ENCODE results near the gene BAZ2B. TPM values are rescaled to one million over a fixed set of nuclear protein-coding genes. Genes with fewer than 3 reads are reported as not detected.
"Not testable (repeated sequence)": the region's sequence is repeated elsewhere in the genome, so short reads cannot be mapped to it uniquely, and the experiment has no call there.

BAZ2B gene
- total and polyA plus RNA-seq, 4 donors = 21.4 to 139 (median 61.0) TPM

DNA sequence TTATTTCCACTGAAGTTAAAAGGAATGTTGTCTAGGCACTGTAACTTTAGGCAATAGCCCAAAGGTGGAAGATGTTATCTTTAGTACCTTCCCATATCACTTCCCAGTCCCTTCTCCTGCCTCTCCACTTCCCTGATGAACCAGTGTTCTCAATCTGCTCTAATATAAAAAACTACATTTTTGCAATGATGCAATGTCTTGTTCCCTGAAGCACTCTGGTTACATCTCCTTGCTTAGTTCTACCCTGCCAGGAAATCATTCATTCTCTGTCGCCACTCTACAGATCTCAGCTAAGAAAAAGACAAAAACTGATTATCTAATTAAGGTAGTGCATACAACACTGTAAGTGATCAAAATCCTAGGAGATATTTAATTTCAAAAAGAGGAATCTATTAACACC, 71.3 kb downstream of the BAZ2B start:
- ATAC-seq (ENCODE audit: low FRiP score) (no peak), DNase-seq (no peak)
- H3K9me3 ChIP-seq (ENCODE audit: control insufficient read depth, low read length) = peaks cover 1% of the 10 kb centered on the region
- no peaks in the 10 kb centered on the region for H3K4me1 ChIP-seq (ENCODE audit: control insufficient read depth in 1 of 2, insufficient read depth in 2 of 2, low read length in 2 of 2)
- H3K36me3 ChIP-seq (ENCODE audit: control insufficient read depth in 1 of 2, insufficient read depth in 2 of 2, low read length in 1 of 2) = peaks cover 1 to 3% of the 10 kb centered on the region in 2 donors
- no peak overlapping the region for H3K27ac ChIP-seq (ENCODE audit: low read depth in 1 of 2, low read length in 2 of 2)
- no peaks in the 10 kb centered on the region for H3K27me3 ChIP-seq (ENCODE audit: control insufficient read depth in 1 of 2, insufficient read depth in 2 of 2, low read length in 1 of 2)
- WGBS, 2 donors = 89 to 95% methylated on average over 1 of the region's 1 CpG
- no peak overlapping the region for H3K4me3 ChIP-seq (ENCODE audit: low read length in 2 of 2)
- intact Hi-C loops (cut with DNase I) = no loop called here

DNA sequence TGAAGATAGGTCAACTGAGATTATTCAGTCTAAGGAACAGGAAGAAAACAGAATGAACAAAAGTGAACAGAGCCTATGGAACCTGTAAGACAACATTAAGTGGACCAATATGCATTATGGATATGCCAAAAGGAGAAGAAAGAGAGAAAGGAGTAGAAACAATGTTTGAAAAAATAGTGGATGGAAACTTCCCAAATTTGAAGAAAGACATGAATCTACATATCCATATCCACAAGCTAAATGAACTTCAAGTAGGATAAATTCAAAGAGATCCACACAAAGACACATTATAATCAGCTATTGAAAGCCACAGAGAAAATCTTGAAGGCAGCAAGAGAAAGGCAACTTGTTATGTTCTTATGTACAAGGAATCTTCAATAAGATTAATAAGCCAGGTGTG, 74.2 kb downstream of the BAZ2B start:
- H3K27me3 ChIP-seq (ENCODE audit: control insufficient read depth in 1 of 2, insufficient read depth in 2 of 2, low read length in 1 of 2) = no peaks in the 10 kb centered on the region
- H3K4me1 ChIP-seq (ENCODE audit: control insufficient read depth in 1 of 2, insufficient read depth in 2 of 2, low read length in 2 of 2) = no peaks in the 10 kb centered on the region
- no peak overlapping the region for H3K4me3 ChIP-seq (ENCODE audit: low read length in 2 of 2)
- peaks cover 1 to 3% of the 10 kb centered on the region in 2 donors for H3K36me3 ChIP-seq (ENCODE audit: control insufficient read depth in 1 of 2, insufficient read depth in 2 of 2, low read length in 1 of 2)
- DNase-seq (no peak), ATAC-seq (ENCODE audit: low FRiP score) (no peak)
- intact Hi-C loops (cut with DNase I) = no loop called here
- no peak overlapping the region for H3K27ac ChIP-seq (ENCODE audit: low read depth in 1 of 2, low read length in 2 of 2)
- peaks cover 1% of the 10 kb centered on the region for H3K9me3 ChIP-seq (ENCODE audit: control insufficient read depth, low read length)

DNA sequence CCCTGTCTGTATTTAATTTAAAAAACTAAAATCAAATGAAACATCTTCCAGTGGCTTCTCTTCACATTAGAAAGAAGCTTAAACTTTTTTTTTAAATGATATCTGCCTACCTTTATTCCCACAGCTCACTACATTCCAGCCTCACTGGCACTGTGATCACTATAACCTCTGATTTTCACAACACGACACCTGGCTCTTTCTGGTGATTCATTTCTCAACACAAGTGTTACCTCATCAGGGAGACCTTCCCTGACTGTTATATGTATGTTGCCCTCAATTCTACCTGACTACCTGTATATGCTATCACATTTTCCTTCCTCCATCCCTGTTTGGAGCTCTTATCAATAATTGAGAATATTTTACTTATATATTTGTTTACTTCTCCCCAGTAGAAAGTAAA, 76.6 kb downstream of the BAZ2B start:
- H3K4me3 ChIP-seq (ENCODE audit: low read length in 2 of 2) = no peak overlapping the region
- intact Hi-C loops (cut with DNase I) = no loop called here
- peaks cover 1% of the 10 kb centered on the region for H3K9me3 ChIP-seq (ENCODE audit: control insufficient read depth, low read length)
- ATAC-seq (ENCODE audit: low FRiP score) (no peak), DNase-seq (no peak)
- WGBS, 2 donors = 94 to 99% methylated on average over 1 of the region's 1 CpG
- H3K36me3 ChIP-seq (ENCODE audit: control insufficient read depth in 1 of 2, insufficient read depth in 2 of 2, low read length in 1 of 2) = peaks cover 1 to 3% of the 10 kb centered on the region in 2 donors
- H3K4me1 ChIP-seq (ENCODE audit: control insufficient read depth in 1 of 2, insufficient read depth in 2 of 2, low read length in 2 of 2) = no peaks in the 10 kb centered on the region
- H3K27ac ChIP-seq (ENCODE audit: low read depth in 1 of 2, low read length in 2 of 2) = no peak overlapping the region
- no peaks in the 10 kb centered on the region for H3K27me3 ChIP-seq (ENCODE audit: control insufficient read depth in 1 of 2, insufficient read depth in 2 of 2, low read length in 1 of 2)

DNA sequence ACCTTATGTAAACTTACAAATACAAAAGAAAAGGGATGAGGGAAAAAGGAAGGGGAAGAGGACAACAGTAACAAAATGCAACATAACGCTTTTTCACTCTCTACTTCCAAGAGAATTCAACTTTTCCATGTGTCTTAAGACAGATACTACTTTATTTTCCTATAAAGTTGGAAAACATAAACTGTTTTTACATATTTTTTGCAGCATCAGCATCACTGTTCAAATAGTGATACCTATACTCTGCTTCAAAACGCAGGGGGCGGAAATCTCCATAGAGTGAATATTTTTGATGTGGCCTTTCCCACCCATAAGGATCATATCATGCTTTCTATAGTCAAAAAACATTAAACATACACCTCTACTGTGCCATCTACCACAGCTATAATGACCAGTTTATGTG, 77.5 kb downstream of the BAZ2B start:
- Histone ChIP-seq H3K4me3 (ENCODE audit: low read length in 2 of 2) (no peak overlapping the region), H3K27me3 (ENCODE audit: control insufficient read depth in 1 of 2, insufficient read depth in 2 of 2, low read length in 1 of 2) (no peaks in the 10 kb centered on the region), H3K4me1 (ENCODE audit: control insufficient read depth in 1 of 2, insufficient read depth in 2 of 2, low read length in 2 of 2) (no peaks in the 10 kb centered on the region), H3K36me3 (ENCODE audit: control insufficient read depth in 1 of 2, insufficient read depth in 2 of 2, low read length in 1 of 2) (peaks cover 1 to 3% of the 10 kb centered on the region in 2 donors), H3K27ac (ENCODE audit: low read depth in 1 of 2, low read length in 2 of 2) (no peak overlapping the region), H3K9me3 (ENCODE audit: control insufficient read depth, low read length) (peaks cover 1% of the 10 kb centered on the region)
- no peak for ATAC-seq (ENCODE audit: low FRiP score)
- intact Hi-C loops (cut with DNase I) = no loop called here
- DNase-seq = no peak
- WGBS, 2 donors = 96 to 98% methylated on average over 3 of the region's 3 CpGs

DNA sequence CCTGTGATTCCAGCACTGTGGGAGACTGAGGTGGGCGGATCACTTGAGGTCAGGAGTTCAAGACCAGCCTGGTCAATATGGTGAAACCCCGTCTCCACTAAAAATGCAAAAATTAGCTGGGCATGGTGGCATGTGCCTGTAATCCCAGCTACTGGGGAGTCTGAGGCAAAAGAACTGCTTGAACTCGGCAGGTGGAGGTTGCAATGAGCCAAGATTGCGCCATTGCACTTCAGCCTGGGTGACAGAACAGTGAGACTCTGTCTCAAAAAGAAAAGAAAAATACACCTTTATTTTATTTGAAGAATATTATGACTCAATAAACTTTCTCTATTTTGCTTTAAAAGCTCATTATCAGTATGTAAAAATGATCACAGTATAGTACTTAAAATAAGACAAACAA, 81.1 kb downstream of the BAZ2B start:
- H3K27me3 ChIP-seq (ENCODE audit: control insufficient read depth in 1 of 2, insufficient read depth in 2 of 2, low read length in 1 of 2); H3K27ac ChIP-seq (ENCODE audit: low read depth in 1 of 2, low read length in 2 of 2); DNase-seq; H3K4me3 ChIP-seq (ENCODE audit: low read length in 2 of 2); H3K4me1 ChIP-seq (ENCODE audit: control insufficient read depth in 1 of 2, insufficient read depth in 2 of 2, low read length in 2 of 2); intact Hi-C loops (cut with DNase I); H3K9me3 ChIP-seq (ENCODE audit: control insufficient read depth, low read length); ATAC-seq (ENCODE audit: low FRiP score); H3K36me3 ChIP-seq (ENCODE audit: control insufficient read depth in 1 of 2, insufficient read depth in 2 of 2, low read length in 1 of 2): not testable (repeated sequence)
- 99% methylated on average over 4 of the region's 4 CpGs for WGBS, 2 donors

DNA sequence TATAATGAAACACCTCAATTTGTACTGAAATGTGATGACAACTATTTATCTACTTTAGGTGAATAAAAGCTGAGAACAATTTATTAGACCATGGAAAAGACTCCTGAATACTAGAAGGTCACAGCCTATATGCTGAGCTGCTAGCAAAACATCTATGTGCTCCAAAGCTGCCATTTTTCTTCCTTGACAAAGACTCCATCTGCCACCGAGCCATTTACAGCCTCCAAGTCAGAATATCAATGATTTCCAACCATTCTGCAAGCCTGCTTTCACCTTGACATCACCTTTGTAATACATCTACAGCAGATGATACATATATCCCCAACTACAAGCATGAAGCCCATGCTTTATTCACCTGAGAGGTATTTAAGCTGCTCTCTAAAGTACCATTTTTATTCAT, 84.9 kb downstream of the BAZ2B start:
- no peak overlapping the region for H3K4me3 ChIP-seq (ENCODE audit: low read length in 2 of 2)
- WGBS, 2 donors = 87 to 95% methylated on average over 1 of the region's 1 CpG
- no peaks in the 10 kb centered on the region for H3K27me3 ChIP-seq (ENCODE audit: control insufficient read depth in 1 of 2, insufficient read depth in 2 of 2, low read length in 1 of 2)
- DNase-seq = no peak
- H3K27ac ChIP-seq (ENCODE audit: low read depth in 1 of 2, low read length in 2 of 2) = no peak overlapping the region
- no peaks in the 10 kb centered on the region for H3K9me3 ChIP-seq (ENCODE audit: control insufficient read depth, low read length)
- H3K4me1 ChIP-seq (ENCODE audit: control insufficient read depth in 1 of 2, insufficient read depth in 2 of 2, low read length in 2 of 2) = no peaks in the 10 kb centered on the region
- H3K36me3 ChIP-seq (ENCODE audit: control insufficient read depth in 1 of 2, insufficient read depth in 2 of 2, low read length in 1 of 2) = no peaks in the 10 kb centered on the region
- intact Hi-C loops (cut with DNase I) = no loop called here
- no peak for ATAC-seq (ENCODE audit: low FRiP score)

DNA sequence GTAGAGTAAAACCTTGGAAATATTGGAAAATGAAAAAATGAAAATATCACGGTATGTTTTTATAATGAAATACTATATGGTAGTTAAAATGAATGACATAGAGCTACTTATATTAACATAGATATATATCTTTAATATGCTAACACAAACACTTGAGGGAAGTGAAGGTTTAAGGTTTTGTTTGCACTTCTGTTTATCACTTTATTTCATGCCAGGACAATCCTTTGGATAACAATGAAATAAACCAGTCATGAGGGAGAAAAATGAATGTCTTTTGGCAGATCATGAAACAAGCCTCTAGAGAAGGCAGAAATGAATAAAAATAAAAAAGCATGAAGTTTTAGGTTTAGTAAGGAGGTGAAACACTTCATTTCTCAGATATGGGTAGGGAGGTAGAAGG, 89.9 kb downstream of the BAZ2B start:
- H3K27me3 ChIP-seq (ENCODE audit: control insufficient read depth in 1 of 2, insufficient read depth in 2 of 2, low read length in 1 of 2) = no peaks in the 10 kb centered on the region
- H3K36me3 ChIP-seq (ENCODE audit: control insufficient read depth in 1 of 2, insufficient read depth in 2 of 2, low read length in 1 of 2) = no peaks in the 10 kb centered on the region
- no peaks in the 10 kb centered on the region for H3K4me1 ChIP-seq (ENCODE audit: control insufficient read depth in 1 of 2, insufficient read depth in 2 of 2, low read length in 2 of 2)
- H3K27ac ChIP-seq (ENCODE audit: low read depth in 1 of 2, low read length in 2 of 2) = no peak overlapping the region
- H3K4me3 ChIP-seq (ENCODE audit: low read length in 2 of 2) = no peak overlapping the region
- no peak for DNase-seq
- ATAC-seq (ENCODE audit: low FRiP score) = no peak
- intact Hi-C loops (cut with DNase I) = no loop called here
- H3K9me3 ChIP-seq (ENCODE audit: control insufficient read depth, low read length) = no peaks in the 10 kb centered on the region
- 96 to 97% methylated on average over 1 of the region's 1 CpG for WGBS, 2 donors

DNA sequence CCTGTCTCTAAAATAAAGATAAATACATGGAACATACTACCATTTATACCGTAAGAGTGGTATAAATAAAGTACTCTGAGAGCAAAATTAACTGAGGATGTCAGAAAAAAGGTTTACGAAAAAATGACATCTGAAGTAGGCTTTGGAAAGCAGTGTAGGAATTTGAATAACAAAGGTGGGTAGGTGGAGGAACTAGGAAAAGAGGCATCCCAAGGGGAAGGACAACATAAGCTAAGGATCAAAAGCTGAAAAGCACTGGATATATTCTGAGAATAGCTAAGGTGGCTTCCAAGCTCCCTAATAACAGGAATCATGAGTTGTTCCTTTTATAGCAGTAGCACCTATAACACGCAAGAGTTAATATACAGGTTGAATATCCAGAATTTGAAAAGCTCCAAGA, 91.3 kb downstream of the BAZ2B start:
- H3K4me3 ChIP-seq (ENCODE audit: low read length in 2 of 2) = no peak overlapping the region
- WGBS, 2 donors = 97 to 98% methylated on average over 3 of the region's 3 CpGs
- no peaks in the 10 kb centered on the region for H3K9me3 ChIP-seq (ENCODE audit: control insufficient read depth, low read length)
- no peaks in the 10 kb centered on the region for H3K4me1 ChIP-seq (ENCODE audit: control insufficient read depth in 1 of 2, insufficient read depth in 2 of 2, low read length in 2 of 2)
- intact Hi-C loops (cut with DNase I) = no loop called here
- ATAC-seq (ENCODE audit: low FRiP score) = no peak
- DNase-seq = no peak
- H3K27ac ChIP-seq (ENCODE audit: low read depth in 1 of 2, low read length in 2 of 2) = no peak overlapping the region
- H3K36me3 ChIP-seq (ENCODE audit: control insufficient read depth in 1 of 2, insufficient read depth in 2 of 2, low read length in 1 of 2) = no peaks in the 10 kb centered on the region
- H3K27me3 ChIP-seq (ENCODE audit: control insufficient read depth in 1 of 2, insufficient read depth in 2 of 2, low read length in 1 of 2) = no peaks in the 10 kb centered on the region

DNA sequence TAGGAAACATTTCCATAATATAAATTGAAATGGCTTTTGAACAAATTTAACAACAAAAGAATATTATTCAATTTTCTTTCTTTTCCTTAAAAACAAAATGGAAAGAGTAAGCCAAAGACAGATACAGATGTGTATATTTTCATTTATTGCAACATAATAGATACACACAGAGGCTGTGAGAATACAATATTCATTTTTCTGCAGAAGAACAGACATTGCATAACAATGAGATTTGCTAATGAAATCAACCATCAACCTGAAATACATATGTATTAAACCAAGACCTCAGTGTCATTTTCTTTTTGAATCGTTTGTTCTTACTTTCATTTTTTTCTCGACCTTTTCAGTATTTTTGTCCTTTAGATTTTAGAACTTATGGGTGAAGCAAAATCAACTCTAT, 95.1 kb downstream of the BAZ2B start:
- intact Hi-C loops (cut with DNase I) = no loop called here
- DNase-seq (no peak), ATAC-seq (ENCODE audit: low FRiP score) (no peak)
- WGBS, 2 donors = 90 to 93% methylated on average over 2 of the region's 2 CpGs
- Histone ChIP-seq H3K36me3 (ENCODE audit: control insufficient read depth in 1 of 2, insufficient read depth in 2 of 2, low read length in 1 of 2) (no peaks in the 10 kb centered on the region), H3K27ac (ENCODE audit: low read depth in 1 of 2, low read length in 2 of 2) (no peak overlapping the region), H3K4me3 (ENCODE audit: low read length in 2 of 2) (no peak overlapping the region), H3K4me1 (ENCODE audit: control insufficient read depth in 1 of 2, insufficient read depth in 2 of 2, low read length in 2 of 2) (no peaks in the 10 kb centered on the region), H3K9me3 (ENCODE audit: control insufficient read depth, low read length) (no peaks in the 10 kb centered on the region), H3K27me3 (ENCODE audit: control insufficient read depth in 1 of 2, insufficient read depth in 2 of 2, low read length in 1 of 2) (no peaks in the 10 kb centered on the region)
